ENCODE results near the gene SLC16A3.

SLC16A3 gene

GRCh38 chr17:82281502-82282238 is 52.8 kb downstream of the SLC16A3 start:
- FAIRE-seq (peak; percentile 100), DNase-seq (ENCODE audit: low spot score) (peak; percentile 90)

DNA sequence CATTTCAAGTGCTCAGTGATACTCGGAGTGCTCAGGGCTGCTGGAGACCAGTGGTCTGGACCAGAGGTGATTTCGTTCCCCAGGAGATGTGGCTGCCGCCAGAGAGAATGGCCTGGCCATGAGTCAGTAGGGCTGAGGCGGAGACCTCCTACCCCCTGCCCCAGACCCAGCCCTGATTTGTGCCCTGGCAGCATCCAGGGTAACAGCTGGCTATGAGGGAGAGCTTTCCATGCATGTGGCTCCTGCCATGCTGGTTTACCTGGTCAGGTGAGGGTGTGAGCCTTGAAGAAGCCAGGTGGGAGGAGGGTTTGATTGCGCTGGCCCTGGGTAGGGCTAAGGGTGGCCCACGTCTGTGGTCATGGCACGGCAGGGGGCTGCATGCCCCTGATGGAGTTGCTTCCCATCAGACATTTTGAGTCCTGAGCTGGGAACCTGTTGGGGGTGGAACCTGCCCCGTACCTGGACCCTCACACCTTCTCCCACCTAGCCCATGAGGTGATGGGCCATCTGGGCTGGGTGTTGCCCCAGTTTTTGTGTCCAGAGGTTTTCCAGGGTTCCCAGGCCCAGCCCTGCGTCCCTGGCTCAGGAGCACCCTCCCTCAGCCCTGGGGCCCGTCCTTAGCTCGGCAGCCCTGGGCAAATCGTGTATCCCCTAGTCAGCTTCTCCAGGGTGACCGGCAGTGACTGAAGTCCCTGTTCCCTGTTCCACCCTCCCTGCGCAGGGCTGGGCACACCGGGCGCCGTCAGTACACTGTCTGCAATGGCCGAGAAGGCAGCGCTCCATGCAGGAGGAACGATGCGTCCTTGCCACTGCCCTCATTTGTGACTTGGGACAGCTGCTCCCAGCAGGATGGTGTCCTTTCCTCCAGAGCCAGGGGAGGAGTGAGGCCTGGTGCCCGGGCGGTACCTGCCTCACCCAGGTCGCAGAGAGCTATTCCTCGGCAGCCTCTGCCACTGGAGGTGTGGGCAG is 53.7 kb downstream of the SLC16A3 start:
- DNase-seq (ENCODE audit: low spot score) (peak; percentile 55), FAIRE-seq (peak; percentile 66)

GRCh38 chr17:82283208-82283749 is 54.4 kb downstream of the SLC16A3 start:
- FAIRE-seq: no peak
- peak; percentile 81 for DNase-seq (ENCODE audit: low spot score)

DNA sequence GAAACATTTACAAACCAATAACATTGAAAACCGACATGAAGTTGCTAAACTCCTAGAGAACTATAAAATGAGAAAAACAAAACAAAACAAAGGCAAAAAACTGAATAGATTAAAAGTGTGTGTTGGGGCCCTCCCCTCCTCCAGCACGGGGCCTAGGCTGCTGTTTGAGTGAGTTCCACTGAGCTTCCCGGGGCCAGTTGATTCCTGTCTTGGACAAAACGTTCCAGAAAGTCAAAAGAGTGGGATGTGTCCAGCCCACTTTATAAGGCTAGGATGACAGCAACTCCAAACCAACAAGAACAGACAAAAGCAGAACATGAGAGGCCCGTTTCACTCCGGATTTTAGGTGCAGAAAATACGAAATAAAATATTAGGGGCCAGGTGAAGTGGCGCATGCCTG is 56.3 kb downstream of the SLC16A3 start:
- FAIRE-seq: no peak
- DNase-seq (ENCODE audit: low spot score): no peak

DNA sequence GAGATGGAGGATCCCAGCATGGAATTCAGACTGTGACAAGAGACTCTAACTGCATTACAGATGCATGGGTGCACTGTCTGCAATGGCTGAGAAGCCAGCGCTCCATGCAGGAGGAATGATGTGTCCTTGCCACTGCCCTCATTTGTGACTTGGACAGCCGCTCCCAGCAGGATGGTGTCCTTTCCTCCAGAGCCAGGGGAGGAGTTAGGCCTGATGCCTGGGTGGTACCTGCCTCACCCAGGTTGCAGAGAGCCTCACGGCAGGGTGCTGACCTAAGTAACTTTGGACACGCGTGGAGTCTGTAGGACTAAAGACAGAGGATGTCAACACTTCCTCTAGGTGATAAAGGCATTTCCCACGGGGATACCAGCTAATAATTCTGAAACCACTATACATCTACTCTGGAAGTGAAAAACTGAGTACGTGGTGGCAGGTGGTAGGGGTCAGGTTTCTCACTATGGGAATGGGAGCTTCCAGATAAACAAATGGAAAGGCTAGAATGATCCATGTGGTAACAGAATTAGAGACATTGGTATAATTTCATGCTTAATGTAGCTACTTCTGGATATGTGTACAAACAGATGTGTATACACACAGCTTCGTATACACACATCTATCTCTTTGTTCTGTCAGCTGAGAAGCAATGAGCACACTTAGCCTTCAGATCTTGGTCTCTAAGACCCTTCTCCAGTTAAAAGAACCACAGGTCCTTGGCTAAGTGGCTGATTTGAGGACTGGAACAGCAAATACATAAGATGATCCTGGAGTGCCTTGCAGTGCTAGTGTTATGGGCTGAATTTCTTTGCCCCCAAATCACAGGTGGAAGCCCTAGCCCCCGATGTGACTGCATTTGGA is 58.4 kb downstream of the SLC16A3 start:
- DNase-seq (ENCODE audit: low spot score): no peak
- FAIRE-seq: no peak

GRCh38 chr17:82287868-82288801 is 59.3 kb downstream of the SLC16A3 start:
- FAIRE-seq (peak; percentile 95), DNase-seq (ENCODE audit: low spot score) (peak; percentile 90)

All from urothelium cell line (cell line).